Fibroblast of lung (primary cell): Measurements from ENCODE around the gene ITIH3. TPM values are rescaled to one million over a fixed set of nuclear protein-coding genes. Genes with fewer than 3 reads are reported as not detected.

Experiments used
- DNase-seq, 2 donors: peaks; one replicate each; pipeline versions ENCODE4 v3.0.0 to v3.0.0-alpha.2; 2010; ENCODE audit warnings: low read depth in 2 of 2
- H2AFZ ChIP-seq: 2 replicates; pipeline ENCODE4 v1.5.1; 2012; ENCODE audit warnings: low read length, control low read depth, inconsistent platforms
- H3K27ac ChIP-seq: 2 replicates; pipeline ENCODE4 v1.5.1; 2011; ENCODE audit warnings: low read length, control low read depth; ENCODE audit not compliant: insufficient read depth
- H3K27me3 ChIP-seq: 2 replicates; pipeline ENCODE4 v1.5.1; 2011; ENCODE audit warnings: mild to moderate bottlenecking, low read length; ENCODE audit not compliant: control insufficient read depth, insufficient read depth
- H3K36me3 ChIP-seq: 2 replicates; pipeline ENCODE4 v1.5.1; 2011; ENCODE audit warnings: low read length; ENCODE audit not compliant: control insufficient read depth, insufficient read depth
- H3K4me1 ChIP-seq: 2 replicates; pipeline ENCODE4 v1.5.1; 2011; ENCODE audit warnings: low read length; ENCODE audit not compliant: control insufficient read depth, insufficient read depth; ENCODE audit errors: extremely low read depth
- H3K4me2 ChIP-seq: 2 replicates; pipeline ENCODE4 v1.5.1; 2011; ENCODE audit warnings: low read length, control low read depth; ENCODE audit not compliant: insufficient read depth; ENCODE audit errors: extremely low read depth
- H3K4me3 ChIP-seq, 4 experiments: fragments of 200-600 bp in 1 of 4; sonication (generic) in 1 of 4; replicated peaks in 1 of 4; 2 replicates each; pipeline ENCODE4 v1.5.1; 2011 to 2016; ENCODE audit warnings: low read length in 4 of 4, low read depth in 3 of 4, mild to moderate bottlenecking in 3 of 4, control low read depth in 2 of 4, inconsistent platforms in 1 of 4, mixed read lengths in 1 of 4; ENCODE audit not compliant: insufficient read depth in 1 of 4; ENCODE audit errors: control extremely low read depth in 1 of 4
- H3K79me2 ChIP-seq: 2 replicates; pipeline ENCODE4 v1.5.1; 2012; ENCODE audit warnings: mild to moderate bottlenecking, low read length, inconsistent platforms; ENCODE audit not compliant: control insufficient read depth, insufficient read depth
- H3K9ac ChIP-seq: 2 replicates; pipeline ENCODE4 v1.5.1; 2011; ENCODE audit warnings: mild to moderate bottlenecking, low read length, control low read depth; ENCODE audit not compliant: insufficient read depth
- H3K9me3 ChIP-seq: 2 replicates; pipeline ENCODE4 v1.5.1; 2012; ENCODE audit warnings: low read depth, low read length; ENCODE audit not compliant: control insufficient read depth, insufficient read depth
- H4K20me1 ChIP-seq: 2 replicates; pipeline ENCODE4 v1.5.1; 2011; ENCODE audit warnings: low read length; ENCODE audit not compliant: control insufficient read depth, insufficient read depth; ENCODE audit errors: extremely low read depth
- CTCF ChIP-seq, 2 donors: IDR thresholded peaks in 1 of 2; conservative IDR thresholded peaks in 1 of 2; 1 replicate in 1 of 2; 2 replicates in 1 of 2; pipeline ENCODE4 v1.5.1; 2011 to 2012; ENCODE audit warnings: low read length in 2 of 2, control low read depth in 1 of 2, inconsistent platforms in 1 of 2, low read depth in 1 of 2, mild to moderate bottlenecking in 1 of 2
- EZH2 ChIP-seq: IDR thresholded peaks from 2 replicates; pipeline ENCODE4 v1.5.1; 2012; ENCODE audit warnings: low read length, control low read depth, mild to moderate bottlenecking; ENCODE audit errors: missing control alignments
- polyA plus RNA-seq, 2 donors: library from polyadenylated mRNA; depleted of rRNA in 1 of 2; stranded (reverse) in 1 of 2; unstranded in 1 of 2; fragments of >200 nt; gene quantifications; 2 replicates each; pipeline ENCODE4 v1.2.1, GENCODE V29; 2011 to 2012; ENCODE audit warnings: missing spikeins in 1 of 2
- total RNA-seq: library from RNA; depleted of rRNA; stranded (reverse); fragments of >200 nt; gene quantifications from 2 replicates; pipeline ENCODE4 v1.2.1, GENCODE V29; 2014

ITIH3 gene
- total and polyA plus RNA-seq, 2 donors (not counting 1 experiment from before 2014, with no cell fraction given): 0.17 to 1.5 TPM

- H3K4me2 ChIP-seq: no peak overlapping the region
- no peaks in the 10 kb centered on the region for H3K79me2 ChIP-seq
- H4K20me1 ChIP-seq: no peaks in the 10 kb centered on the region
- H3K4me3 ChIP-seq: no peak overlapping the region
- H3K36me3 ChIP-seq: no peaks in the 10 kb centered on the region
- no peak for TF ChIP-seq EZH2
- no peak for TF ChIP-seq CTCF (conservative IDR thresholded peaks at IDR 0.05 in 1 of 2, IDR thresholded peaks at IDR 0.05 in 1 of 2; ENCODE audit: low read depth in 1 of 2, low read length in 2 of 2)
- H3K4me1 ChIP-seq: no peaks in the 10 kb centered on the region
- no peak for DNase-seq
- peaks cover 2% of the 10 kb centered on the region for H3K27me3 ChIP-seq
- no peak overlapping the region for H3K27ac ChIP-seq
- H3K9me3 ChIP-seq: no peaks in the 10 kb centered on the region
- no peak overlapping the region for H3K9ac ChIP-seq
- H2AFZ ChIP-seq: no peak overlapping the region
Observed at GRCh38 chr3:52817860-52818259, 23.3 kb downstream of the ITIH3 start.

DNA sequence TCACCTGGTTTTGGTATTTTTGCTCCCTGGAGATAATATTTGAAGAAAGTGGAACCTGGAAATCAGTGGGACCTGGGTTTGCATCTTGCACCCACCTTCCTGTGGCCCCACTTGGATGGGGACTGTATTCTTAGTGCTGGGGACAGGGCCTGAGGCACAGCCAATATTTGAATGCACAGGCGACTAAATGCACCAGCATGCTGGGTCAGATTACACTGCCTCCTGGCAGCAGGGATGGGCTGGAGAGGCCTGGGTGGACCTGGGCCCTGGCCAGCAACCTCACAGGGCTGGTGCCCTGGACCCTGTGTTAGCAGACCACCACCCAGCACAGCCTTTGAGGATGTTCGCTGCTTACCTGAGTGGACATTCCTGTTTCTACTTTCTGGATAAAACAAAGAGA, 25.3 kb downstream of the ITIH3 start:
- H3K9ac ChIP-seq: no peak overlapping the region
- no peaks in the 10 kb centered on the region for H4K20me1 ChIP-seq
- no peaks in the 10 kb centered on the region for H3K79me2 ChIP-seq
- no peaks in the 10 kb centered on the region for H3K36me3 ChIP-seq
- TF ChIP-seq EZH2 (no peak), CTCF (conservative IDR thresholded peaks at IDR 0.05 in 1 of 2, IDR thresholded peaks at IDR 0.05 in 1 of 2; ENCODE audit: low read depth in 1 of 2, low read length in 2 of 2) (no peak)
- no peak overlapping the region for H3K27ac ChIP-seq
- H3K4me3 ChIP-seq: no peak overlapping the region
- H3K27me3 ChIP-seq: peaks cover 2% of the 10 kb centered on the region
- no peak overlapping the region for H2AFZ ChIP-seq
- H3K9me3 ChIP-seq: no peaks in the 10 kb centered on the region
- DNase-seq: no peak
- no peak overlapping the region for H3K4me2 ChIP-seq
- H3K4me1 ChIP-seq: no peaks in the 10 kb centered on the region

- Histone ChIP-seq H4K20me1 (no peaks in the 10 kb centered on the region), H2AFZ (no peak overlapping the region), H3K4me1 (no peaks in the 10 kb centered on the region), H3K4me2 (no peak overlapping the region), H3K27ac (no peak overlapping the region), H3K36me3 (no peaks in the 10 kb centered on the region), H3K79me2 (no peaks in the 10 kb centered on the region), H3K9me3 (no peaks in the 10 kb centered on the region), H3K27me3 (peaks cover 2% of the 10 kb centered on the region), H3K9ac (no peak overlapping the region), H3K4me3 (no peak overlapping the region)
- TF ChIP-seq CTCF (conservative IDR thresholded peaks at IDR 0.05 in 1 of 2, IDR thresholded peaks at IDR 0.05 in 1 of 2; ENCODE audit: low read depth in 1 of 2, low read length in 2 of 2) (peak; percentile 48 to 64), EZH2 (no peak)
- DNase-seq: no peak
Observed at GRCh38 chr3:52820736-52821135, 26.1 kb downstream of the ITIH3 start.
